Stimulated activated CD4-positive, alpha-beta T cell treated with anti-CD3 and anti-CD28 coated beads, Interleukin-12 subunit alpha, Interleukin-12 subunit beta, amount 100 ng/mL, for 48 hours (primary cell): Measurements from ENCODE around the gene HNRNPAB.

ENCODE experiments used
- DNase-seq, 3 donors: peaks; one replicate each; pipeline ENCODE4 v3.0.0-alpha.2; 2020; ENCODE audit warnings: low read depth in 2 of 3, low spot score in 1 of 3

Gene HNRNPAB

DNA sequence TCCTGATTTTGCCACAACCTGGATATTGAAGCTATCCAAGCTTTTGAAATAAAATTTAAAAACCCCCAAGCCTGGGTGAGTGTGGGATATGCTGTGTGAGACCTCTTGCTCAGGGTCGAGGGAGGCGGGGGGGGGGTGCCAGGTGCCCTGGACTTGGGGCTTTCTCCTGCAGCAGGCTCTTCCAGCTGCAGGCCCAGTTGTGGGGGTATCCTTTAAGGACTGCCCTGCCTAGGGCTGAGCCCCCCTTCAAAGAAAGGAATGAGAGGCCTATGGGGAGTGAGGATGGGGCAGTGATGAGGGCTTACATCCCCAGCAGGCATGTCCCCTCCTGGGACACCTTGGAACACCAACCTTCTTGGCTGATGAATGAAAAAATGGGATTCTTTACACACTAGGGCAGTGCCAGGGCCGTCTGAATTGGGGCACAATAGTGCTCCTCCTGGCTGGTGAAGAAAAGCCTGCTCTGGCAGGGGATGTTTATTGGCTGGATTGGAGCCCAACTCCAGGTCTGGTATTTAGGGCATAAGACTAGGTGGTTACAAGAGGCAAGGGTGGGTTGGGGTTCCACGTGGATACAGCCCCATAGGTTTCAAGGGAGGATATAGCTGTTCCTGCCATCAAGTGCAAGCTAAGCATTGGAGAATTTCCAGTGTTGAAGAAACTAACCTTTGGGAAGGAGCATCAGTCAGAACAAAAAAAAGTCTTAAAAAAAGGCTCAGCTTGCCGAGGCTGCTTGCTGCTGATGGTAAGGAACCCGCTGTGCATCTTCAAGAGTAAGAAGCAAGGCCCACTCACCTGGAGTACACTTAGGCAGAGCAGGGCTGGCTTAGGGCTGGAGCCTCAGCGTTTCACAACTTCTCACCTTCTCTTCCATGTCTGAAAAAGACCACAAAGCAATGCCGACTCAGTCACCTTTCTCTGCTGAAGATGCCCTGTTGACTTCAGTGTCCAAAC is 7.0 kb downstream of the HNRNPAB start:
- no peak for DNase-seq

GRCh38 chr5:178212241-178213002 is 8.1 kb downstream of the HNRNPAB start:
- no peak for DNase-seq

- DNase-seq: no peak
Observed at GRCh38 chr5:178213003-178213461, 8.7 kb downstream of the HNRNPAB start.

GRCh38 chr5:178213748-178214151 is 9.4 kb downstream of the HNRNPAB start:
- DNase-seq: no peak

- no peak for DNase-seq
Observed at GRCh38 chr5:178214160-178214803, 9.9 kb downstream of the HNRNPAB start.

- no peak for DNase-seq
Observed at GRCh38 chr5:178215280-178216002, 11.1 kb downstream of the HNRNPAB start.

- no peak for DNase-seq
Observed at GRCh38 chr5:178216088-178216534, 11.8 kb downstream of the HNRNPAB start.

GRCh38 chr5:178216779-178217178 is 12.4 kb downstream of the HNRNPAB start:
- DNase-seq: no peak

DNA sequence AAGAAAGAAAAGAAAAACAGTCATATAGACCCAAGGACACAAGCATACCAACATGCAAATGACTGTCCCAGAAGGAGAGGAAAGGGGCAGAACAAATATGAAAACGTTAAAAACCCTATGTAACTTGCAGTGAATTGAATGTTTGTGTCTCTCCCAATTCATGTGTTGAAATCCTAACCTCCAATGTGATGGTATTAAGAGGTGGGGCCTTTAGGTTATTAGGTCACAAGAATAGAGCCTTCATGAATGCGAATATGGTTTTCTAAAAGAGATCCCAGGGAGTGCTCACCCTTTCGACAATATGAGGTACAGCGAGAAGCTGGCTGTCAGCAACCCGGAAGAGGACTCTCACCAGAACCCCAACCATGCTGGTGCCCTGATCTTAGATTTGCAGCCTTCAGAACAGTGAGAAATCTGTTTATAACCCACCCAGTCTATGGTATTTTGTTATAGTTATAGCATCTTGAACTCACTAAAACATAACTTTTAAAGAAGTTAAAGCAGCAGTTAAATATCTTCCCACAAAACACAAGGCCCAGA is 14.0 kb downstream of the HNRNPAB start:
- no peak for DNase-seq

- no peak for DNase-seq
Observed at GRCh38 chr5:178218827-178219226, 14.5 kb downstream of the HNRNPAB start.

GRCh38 chr5:178221282-178221681 is 16.9 kb downstream of the HNRNPAB start:
- DNase-seq: no peak

DNA sequence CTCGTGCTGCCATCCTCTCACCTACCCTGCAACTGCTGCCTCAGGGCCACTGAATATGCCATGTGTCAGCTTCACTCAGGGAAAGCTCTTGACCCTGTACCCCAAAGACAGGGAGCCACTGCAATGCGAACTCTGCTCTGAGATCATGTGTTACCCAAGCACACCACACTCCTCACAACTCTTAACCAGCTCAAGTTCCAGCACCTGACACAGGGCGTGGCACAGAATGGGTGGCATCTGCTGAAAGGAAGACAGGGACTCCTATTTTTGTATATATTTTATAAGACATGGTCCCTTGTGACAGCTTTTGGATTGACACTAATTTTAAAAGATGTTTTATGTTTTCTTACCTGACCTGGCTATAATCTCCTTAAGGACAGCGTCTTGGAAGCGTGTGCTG is 17.5 kb downstream of the HNRNPAB start:
- no peak for DNase-seq

DNA sequence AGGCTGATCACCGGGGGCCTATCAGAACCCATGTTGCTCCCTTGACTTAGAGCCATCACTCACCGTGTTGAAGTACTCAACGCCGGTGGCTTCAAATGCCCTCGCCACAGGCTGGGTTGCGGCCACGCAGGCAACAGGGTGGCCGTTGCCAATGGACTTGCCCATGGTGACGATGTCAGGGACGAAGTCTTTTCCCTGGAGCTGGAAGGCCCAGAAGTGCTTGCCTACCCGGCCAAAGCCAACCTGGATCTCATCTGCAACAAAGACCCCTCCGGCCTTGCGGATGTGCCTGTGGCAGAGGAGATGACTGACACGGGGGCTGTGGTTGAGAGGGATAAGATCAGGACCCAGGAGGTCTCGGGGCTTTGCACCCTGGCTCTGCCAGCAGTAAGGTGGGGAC is 18.0 kb downstream of the HNRNPAB start:
- DNase-seq: no peak

DNA sequence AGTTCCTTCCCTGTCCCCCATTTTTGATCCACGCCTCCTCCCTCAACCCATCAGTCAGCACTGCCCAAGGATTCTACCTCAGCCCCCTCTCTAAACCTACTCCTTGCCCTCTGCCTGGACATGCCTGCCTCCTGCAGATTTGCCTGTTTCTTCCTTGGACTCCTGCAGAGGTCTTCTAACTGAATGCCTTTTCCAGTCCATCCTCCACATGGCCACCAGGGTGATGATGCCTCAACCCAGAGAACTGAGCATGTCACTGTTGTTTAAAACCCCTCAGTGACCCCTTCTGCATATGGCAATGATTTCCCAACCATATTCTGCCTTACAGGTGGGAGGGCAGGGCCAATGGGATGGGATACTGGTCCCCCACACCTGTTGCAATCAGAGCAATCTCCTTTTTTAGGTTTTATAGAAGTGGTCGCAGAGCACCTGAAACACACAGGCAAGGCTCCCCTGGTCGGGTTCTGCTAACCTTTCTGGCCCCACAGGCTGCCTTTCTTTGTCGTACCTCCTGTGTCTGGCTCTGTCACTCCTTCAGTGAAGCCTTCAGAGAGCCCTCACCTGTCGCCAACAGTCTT is 19.0 kb downstream of the HNRNPAB start:
- no peak for DNase-seq

- no peak for DNase-seq
Observed at GRCh38 chr5:178223828-178224335, 19.5 kb downstream of the HNRNPAB start.

DNA sequence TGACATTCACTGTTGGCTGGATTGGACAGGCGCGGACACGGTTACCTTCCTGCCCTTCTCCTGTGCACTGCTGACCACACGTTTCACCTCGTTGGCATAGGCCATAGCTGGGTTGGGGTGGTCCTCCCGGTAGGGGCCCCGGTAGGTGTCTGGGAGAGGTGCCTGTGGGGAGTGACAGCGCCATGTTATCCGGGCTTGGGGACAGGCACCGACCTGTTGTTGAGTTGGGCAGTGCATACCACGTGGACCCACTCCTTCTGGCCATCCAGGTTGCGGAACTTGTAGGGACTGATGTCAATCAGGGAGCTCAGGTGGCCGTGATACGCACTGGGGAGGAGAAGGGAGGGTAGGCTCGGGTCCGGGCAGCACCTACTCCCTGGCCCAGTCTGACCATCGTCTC is 20.1 kb downstream of the HNRNPAB start:
- no peak for DNase-seq

GRCh38 chr5:178225174-178225573 is 20.8 kb downstream of the HNRNPAB start:
- DNase-seq: no peak

DNA sequence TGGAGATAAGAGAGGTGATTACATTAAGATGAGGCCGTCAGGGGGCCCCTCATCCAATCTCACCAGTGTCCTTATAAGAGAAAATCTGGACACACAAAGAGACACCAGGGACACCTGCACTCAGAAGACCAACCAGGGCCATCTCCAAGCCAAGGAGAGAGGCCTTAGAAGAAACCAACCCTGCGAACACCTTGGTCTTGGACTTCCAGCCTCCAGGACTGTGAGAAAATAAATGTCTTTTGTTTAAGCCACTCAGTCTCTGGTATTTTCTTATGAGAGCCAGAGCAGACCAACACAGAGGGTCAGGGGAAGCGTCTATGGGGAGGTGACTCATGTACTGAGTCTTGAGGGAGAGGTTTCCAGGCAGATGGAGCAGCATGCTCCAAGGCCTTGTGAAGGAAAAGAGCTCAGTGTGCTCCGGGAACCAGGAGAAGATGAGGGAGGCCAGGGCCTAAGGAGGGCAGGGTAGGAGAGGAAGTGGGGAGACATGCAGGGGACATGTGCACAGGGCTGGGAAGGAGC is 22.9 kb downstream of the HNRNPAB start:
- no peak for DNase-seq

DNA sequence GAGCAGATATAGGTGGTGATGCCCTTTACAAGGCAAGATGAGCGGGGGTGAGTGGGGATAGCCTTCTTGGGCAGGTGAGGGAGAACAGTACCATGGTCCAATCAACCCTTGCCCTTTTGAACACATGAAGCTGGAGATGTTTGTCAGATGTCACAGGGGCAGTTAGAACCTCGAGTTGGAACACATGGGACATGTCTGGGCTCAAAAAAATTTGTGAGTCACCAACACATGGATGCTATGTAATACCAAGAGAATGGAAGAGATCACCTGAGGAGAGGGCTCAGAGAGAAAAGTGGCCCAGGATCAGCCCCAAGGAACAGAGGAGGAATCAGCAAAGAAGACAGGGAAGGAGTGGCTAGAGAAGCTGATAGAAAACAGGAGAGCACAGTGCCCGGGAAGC is 23.6 kb downstream of the HNRNPAB start:
- DNase-seq: no peak

DNA sequence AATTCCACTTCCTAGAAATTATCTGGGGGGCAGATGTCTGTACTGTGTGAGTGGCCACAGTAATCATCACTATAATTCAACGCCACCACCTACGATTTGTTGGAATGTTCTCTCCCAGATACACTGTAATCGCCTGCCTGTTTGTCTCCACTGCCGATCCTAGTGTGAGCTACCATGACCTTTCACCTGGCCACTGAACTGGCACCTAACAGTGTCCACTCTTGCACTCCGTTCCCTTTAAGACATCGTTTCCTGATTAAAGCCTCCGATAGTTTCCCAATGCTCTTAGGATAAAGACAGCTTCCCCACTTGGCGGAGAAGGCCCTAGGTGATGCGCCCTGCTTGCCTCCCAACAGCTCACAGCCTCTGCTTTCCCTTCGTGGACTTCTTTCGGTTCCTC is 24.3 kb downstream of the HNRNPAB start:
- DNase-seq: no peak
